Trophoblast cell (in vitro differentiated cells and primary cell): ENCODE measurements around the gene SH3GLB2.

Experiments
- DNase-seq, 2 donors: peaks; one replicate each; pipeline ENCODE4 v3.0.0-alpha.2; 2016
- H2AFZ ChIP-seq: 2 replicates; pipeline ENCODE4 v1.6.1; 2013; ENCODE audit warnings: low read length, moderate library complexity, mild to moderate bottlenecking; ENCODE audit not compliant: insufficient read depth, poor library complexity
- H2AK5ac ChIP-seq: 2 replicates; pipeline ENCODE4 v1.6.1; 2013; ENCODE audit warnings: mild to moderate bottlenecking, low read length
- H2BK120ac ChIP-seq: 2 replicates; pipeline ENCODE4 v1.6.1; 2013; ENCODE audit warnings: low read length, mild to moderate bottlenecking, moderate library complexity; ENCODE audit not compliant: insufficient read depth, poor library complexity
- H2BK12ac ChIP-seq: 2 replicates; pipeline ENCODE4 v1.6.1; 2013; ENCODE audit warnings: mild to moderate bottlenecking, low read length, moderate library complexity
- H2BK5ac ChIP-seq: 2 replicates; pipeline ENCODE4 v1.6.1; 2013; ENCODE audit warnings: low read length, low read depth, moderate library complexity, mild to moderate bottlenecking; ENCODE audit not compliant: poor library complexity
- H3K14ac ChIP-seq: 2 replicates; pipeline ENCODE4 v1.6.1; 2013; ENCODE audit warnings: mild to moderate bottlenecking, low read length
- H3K18ac ChIP-seq: 2 replicates; pipeline ENCODE4 v1.6.1; 2013; ENCODE audit warnings: mild to moderate bottlenecking, low read length
- H3K23ac ChIP-seq: 2 replicates; pipeline ENCODE4 v1.6.1; 2013; ENCODE audit warnings: low read length
- H3K27ac ChIP-seq: 2 replicates; pipeline ENCODE4 v1.5.1; 2013; ENCODE audit warnings: low read depth, mild to moderate bottlenecking, inconsistent platforms, low read length, moderate library complexity
- H3K27me3 ChIP-seq: 2 replicates; pipeline ENCODE4 v1.6.1; 2013; ENCODE audit warnings: inconsistent platforms, mild to moderate bottlenecking, low read length, moderate library complexity; ENCODE audit not compliant: insufficient read depth
- H3K36me3 ChIP-seq, 2 experiments: 1 replicate in 1 of 2; 2 replicates in 1 of 2; pipeline ENCODE4 v1.6.1; 2013; ENCODE audit warnings: low read length in 2 of 2, mild to moderate bottlenecking in 2 of 2, moderate library complexity in 1 of 2; ENCODE audit not compliant: insufficient read depth in 2 of 2, control insufficient read depth in 1 of 2
- H3K4ac ChIP-seq: 2 replicates; pipeline ENCODE4 v1.6.1; 2013; ENCODE audit warnings: low read depth, mild to moderate bottlenecking, low read length, moderate library complexity
- H3K4me1 ChIP-seq, 2 experiments: 1 replicate in 1 of 2; 2 replicates in 1 of 2; pipeline ENCODE4 v1.6.1; 2013; ENCODE audit warnings: low read length in 2 of 2, mild to moderate bottlenecking in 2 of 2, moderate library complexity in 1 of 2; ENCODE audit not compliant: insufficient read depth in 2 of 2, control insufficient read depth in 1 of 2
- H3K4me2 ChIP-seq: 2 replicates; pipeline ENCODE4 v1.6.1; 2013; ENCODE audit warnings: inconsistent platforms, mild to moderate bottlenecking, low read length, moderate library complexity
- H3K4me3 ChIP-seq: 2 replicates; pipeline ENCODE4 v1.5.1; 2013; ENCODE audit warnings: mild to moderate bottlenecking, low read depth, low read length, inconsistent platforms
- H3K79me1 ChIP-seq: one replicate; pipeline ENCODE4 v1.6.1; 2013; ENCODE audit warnings: low read length
- H3K79me2 ChIP-seq: 2 replicates; pipeline ENCODE4 v1.6.1; 2013; ENCODE audit warnings: low read length, mild to moderate bottlenecking; ENCODE audit not compliant: control insufficient read depth, insufficient read depth, poor library complexity
- H3K9ac ChIP-seq: 2 replicates; pipeline ENCODE4 v1.6.1; 2013; ENCODE audit warnings: mild to moderate bottlenecking, low read length
- H3K9me3 ChIP-seq: 2 replicates; pipeline ENCODE4 v1.6.1; 2013; ENCODE audit warnings: low read depth, mild to moderate bottlenecking, control low read depth, inconsistent platforms, low read length; ENCODE audit not compliant: insufficient read depth
- H4K12ac ChIP-seq: 2 replicates; pipeline ENCODE4 v1.6.1; 2013; ENCODE audit warnings: low read depth, mild to moderate bottlenecking, low read length, moderate library complexity
- H4K8ac ChIP-seq: 2 replicates; pipeline ENCODE4 v1.6.1; 2013; ENCODE audit warnings: low read depth, mild to moderate bottlenecking, low read length, moderate library complexity
- H4K91ac ChIP-seq: one replicate; pipeline ENCODE4 v1.6.1; 2013; ENCODE audit warnings: low read depth, mild to moderate bottlenecking, low read length, moderate library complexity
- WGBS: extraction: QIAGEN DNeasy Blood & Tissue Kit; methylation state at CpG from one replicate; pipeline ENCODE4 v1.1.7; 2013; ENCODE audit warnings: missing lambda C conversion rate; ENCODE audit not compliant: insufficient read length, insufficient coverage; ENCODE audit errors: extremely low coverage; 5-methylcytosine and 5-hydroxymethylcytosine counted together

The SH3GLB2 gene

GRCh38 chr9:129074106-129074505 lies 46.0 kb upstream of the SH3GLB2 start:
- Histone ChIP-seq H2AK5ac (no peak overlapping the region), H2AFZ (no peak overlapping the region), H4K8ac (no peak overlapping the region), H3K18ac (no peak overlapping the region), H2BK120ac (no peak overlapping the region), H3K9ac (no peak overlapping the region), H2BK5ac (no peak overlapping the region), H3K4me3 (no peak overlapping the region), H3K23ac (no peak overlapping the region), H3K9me3 (no peaks in the 10 kb centered on the region), H3K4ac (no peak overlapping the region), H2BK12ac (no peak overlapping the region), H4K12ac (no peak overlapping the region), H3K27me3 (no peaks in the 10 kb centered on the region), H3K79me2 (no peaks in the 10 kb centered on the region), H3K4me1 (no peaks in the 10 kb centered on the region), H3K14ac (no peak overlapping the region), H3K27ac (no peak overlapping the region), H3K4me2 (no peak overlapping the region), H4K91ac (no peak overlapping the region), H3K36me3 (peaks cover 20 to 22% of the 10 kb centered on the region in 2 experiments), H3K79me1 (no peaks in the 10 kb centered on the region)
- no CpG with 5 or more reads among the region's 3 CpGs for WGBS
- no peak for DNase-seq

- H2BK12ac ChIP-seq, result no peak overlapping the region
- no peak overlapping the region for H2AFZ ChIP-seq
- no peak overlapping the region for H2BK120ac ChIP-seq
- H4K8ac ChIP-seq, result no peak overlapping the region
- H3K36me3 ChIP-seq, result peaks cover 26 to 29% of the 10 kb centered on the region in 2 experiments
- no peak overlapping the region for H3K4ac ChIP-seq
- H2AK5ac ChIP-seq, result no peak overlapping the region
- H3K14ac ChIP-seq, result no peak overlapping the region
- H2BK5ac ChIP-seq, result no peak overlapping the region
- no peak overlapping the region for H3K23ac ChIP-seq
- WGBS, result no CpG with 5 or more reads among the region's 8 CpGs
- no peak overlapping the region for H3K27ac ChIP-seq
- no peak overlapping the region for H3K18ac ChIP-seq
- no peaks in the 10 kb centered on the region for H3K79me1 ChIP-seq
- no peaks in the 10 kb centered on the region for H3K27me3 ChIP-seq
- no peak for DNase-seq
- no peak overlapping the region for H4K12ac ChIP-seq
- H3K9ac ChIP-seq, result no peak overlapping the region
- no peak overlapping the region for H3K4me3 ChIP-seq
- no peak overlapping the region for H3K4me2 ChIP-seq
- H3K9me3 ChIP-seq, result no peaks in the 10 kb centered on the region
- no peaks in the 10 kb centered on the region for H3K79me2 ChIP-seq
- no peak overlapping the region for H4K91ac ChIP-seq
- no peaks in the 10 kb centered on the region for H3K4me1 ChIP-seq
These were observed 45.3 kb upstream of the SH3GLB2 start for GRCh38 chr9:129073404-129073803.

GRCh38 chr9:129072171-129072570 lies 44.0 kb upstream of the SH3GLB2 start:
- no peak overlapping the region for H4K8ac ChIP-seq
- no peak for DNase-seq
- no peak overlapping the region for H2AK5ac ChIP-seq
- H3K27ac ChIP-seq, result no peak overlapping the region
- H3K4me1 ChIP-seq, result no peaks in the 10 kb centered on the region
- H4K12ac ChIP-seq, result no peak overlapping the region
- no peak overlapping the region for H3K4me2 ChIP-seq
- H3K9ac ChIP-seq, result no peak overlapping the region
- no peak overlapping the region for H3K14ac ChIP-seq
- H3K36me3 ChIP-seq, result peaks cover 39 to 41% of the 10 kb centered on the region in 2 experiments
- H3K79me1 ChIP-seq, result no peaks in the 10 kb centered on the region
- H3K79me2 ChIP-seq, result no peaks in the 10 kb centered on the region
- no peak overlapping the region for H4K91ac ChIP-seq
- H2BK120ac ChIP-seq, result no peak overlapping the region
- no peak overlapping the region for H3K18ac ChIP-seq
- no peak overlapping the region for H2BK12ac ChIP-seq
- H3K27me3 ChIP-seq, result no peaks in the 10 kb centered on the region
- no peak overlapping the region for H3K4me3 ChIP-seq
- no peak overlapping the region for H2AFZ ChIP-seq
- H3K23ac ChIP-seq, result no peak overlapping the region
- no peak overlapping the region for H3K4ac ChIP-seq
- peaks cover 2% of the 10 kb centered on the region for H3K9me3 ChIP-seq
- no peak overlapping the region for H2BK5ac ChIP-seq
- no CpG with 5 or more reads among the region's 9 CpGs for WGBS

DNA sequence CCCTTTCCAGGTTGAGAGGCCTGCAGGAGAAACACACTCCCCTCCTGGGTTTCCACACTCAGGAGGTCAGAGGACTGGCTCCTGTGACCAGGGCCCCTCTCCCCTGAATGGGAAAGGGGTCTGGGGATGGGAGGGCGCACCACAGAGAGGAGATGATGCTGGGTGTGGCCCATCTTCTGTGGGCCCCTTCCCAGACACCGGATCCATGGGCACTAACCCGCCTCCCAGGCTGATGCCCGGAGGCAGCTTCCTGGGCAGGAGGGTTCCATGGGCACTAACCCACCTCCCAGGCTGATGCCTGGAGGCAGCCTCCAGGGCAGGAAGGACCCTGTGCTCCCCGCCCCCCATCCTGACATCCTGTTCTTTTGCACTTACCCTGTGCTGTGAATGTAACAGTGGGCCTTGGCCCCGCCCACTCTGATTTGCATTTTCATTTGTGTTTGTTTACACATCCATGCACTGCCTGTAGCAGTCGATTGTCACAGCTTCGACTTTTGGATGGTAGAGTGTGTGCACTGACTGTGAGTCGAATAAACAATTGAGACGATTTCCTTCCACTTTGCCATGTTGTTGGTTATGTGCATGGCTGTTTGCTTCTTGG lies 43.5 kb upstream of the SH3GLB2 start:
- no peak overlapping the region for H2AK5ac ChIP-seq
- peaks cover 40 to 42% of the 10 kb centered on the region in 2 experiments for H3K36me3 ChIP-seq
- H2AFZ ChIP-seq, result no peak overlapping the region
- no peak overlapping the region for H3K27ac ChIP-seq
- no peaks in the 10 kb centered on the region for H3K79me1 ChIP-seq
- H2BK120ac ChIP-seq, result no peak overlapping the region
- whole genome bisulfite sequencing, result no CpG with 5 or more reads among the region's 10 CpGs
- H3K14ac ChIP-seq, result no peak overlapping the region
- H3K18ac ChIP-seq, result no peak overlapping the region
- H3K4me3 ChIP-seq, result no peak overlapping the region
- H3K79me2 ChIP-seq, result no peaks in the 10 kb centered on the region
- H3K4me1 ChIP-seq, result no peaks in the 10 kb centered on the region
- no peak overlapping the region for H3K4ac ChIP-seq
- H3K23ac ChIP-seq, result no peak overlapping the region
- H3K27me3 ChIP-seq, result no peaks in the 10 kb centered on the region
- no peak overlapping the region for H4K8ac ChIP-seq
- H3K9ac ChIP-seq, result no peak overlapping the region
- no peak overlapping the region for H4K12ac ChIP-seq
- H3K9me3 ChIP-seq, result peaks cover 2% of the 10 kb centered on the region
- H2BK12ac ChIP-seq, result no peak overlapping the region
- H3K4me2 ChIP-seq, result no peak overlapping the region
- no peak for DNase-seq
- H2BK5ac ChIP-seq, result no peak overlapping the region
- H4K91ac ChIP-seq, result no peak overlapping the region
